HG03066 (cell line): ENCODE results near the gene CCHCR1.
"Not testable (repeated sequence)": the region's sequence is repeated elsewhere in the genome, so short reads cannot be mapped to it uniquely, and the experiment has no call there.

Source experiments
- ATAC-seq: cut with Tn5 transposase; IDR thresholded peaks from one replicate; pipeline ENCODE4 v1.9.1; 2021; ENCODE audit warnings: low read depth; ENCODE audit not compliant: unreplicated experiment

CCHCR1 gene, protein sequence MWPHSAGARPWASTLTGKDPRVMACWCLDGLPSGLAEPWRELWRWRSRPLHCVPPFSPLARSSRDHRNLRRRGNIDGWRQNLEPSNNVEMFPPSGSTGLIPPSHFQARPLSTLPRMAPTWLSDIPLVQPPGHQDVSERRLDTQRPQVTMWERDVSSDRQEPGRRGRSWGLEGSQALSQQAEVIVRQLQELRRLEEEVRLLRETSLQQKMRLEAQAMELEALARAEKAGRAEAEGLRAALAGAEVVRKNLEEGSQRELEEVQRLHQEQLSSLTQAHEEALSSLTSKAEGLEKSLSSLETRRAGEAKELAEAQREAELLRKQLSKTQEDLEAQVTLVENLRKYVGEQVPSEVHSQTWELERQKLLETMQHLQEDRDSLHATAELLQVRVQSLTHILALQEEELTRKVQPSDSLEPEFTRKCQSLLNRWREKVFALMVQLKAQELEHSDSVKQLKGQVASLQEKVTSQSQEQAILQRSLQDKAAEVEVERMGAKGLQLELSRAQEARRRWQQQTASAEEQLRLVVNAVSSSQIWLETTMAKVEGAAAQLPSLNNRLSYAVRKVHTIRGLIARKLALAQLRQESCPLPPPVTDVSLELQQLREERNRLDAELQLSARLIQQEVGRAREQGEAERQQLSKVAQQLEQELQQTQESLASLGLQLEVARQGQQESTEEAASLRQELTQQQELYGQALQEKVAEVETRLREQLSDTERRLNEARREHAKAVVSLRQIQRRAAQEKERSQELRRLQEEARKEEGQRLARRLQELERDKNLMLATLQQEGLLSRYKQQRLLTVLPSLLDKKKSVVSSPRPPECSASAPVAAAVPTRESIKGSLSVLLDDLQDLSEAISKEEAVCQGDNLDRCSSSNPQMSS

DNA sequence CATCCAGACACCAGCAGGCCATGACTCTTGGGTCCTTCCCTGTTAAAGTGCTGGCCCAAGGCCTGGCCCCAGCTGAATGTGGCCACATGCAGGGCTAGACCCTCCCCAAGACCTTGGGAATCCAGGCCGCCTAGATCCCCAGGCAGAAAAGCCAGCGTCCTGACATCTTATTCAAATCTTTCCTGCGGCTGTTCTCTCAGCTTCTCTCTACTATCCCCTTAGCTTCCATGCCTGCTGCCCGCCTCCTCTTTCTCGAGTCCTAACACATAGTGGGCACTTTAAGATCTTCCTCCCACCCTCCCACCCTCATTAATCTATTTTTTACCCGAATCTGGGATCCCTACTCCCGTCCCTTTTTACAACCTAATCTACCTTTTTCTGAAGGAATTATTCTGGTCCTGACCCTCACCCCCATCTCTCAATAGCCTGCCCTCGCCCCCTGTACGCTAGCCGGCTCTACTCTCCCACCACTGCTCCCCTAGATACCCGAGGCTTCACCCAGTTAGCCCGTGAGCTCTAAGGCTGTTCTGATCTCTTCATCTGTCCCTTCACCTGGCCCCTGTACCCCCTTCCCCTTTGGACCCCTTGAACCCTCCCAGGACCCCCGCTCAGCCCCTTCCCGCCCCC lies at the start of gene CCHCR1:
Gene CCHCR1 (minus strand): TSS at position 290 of the 627 bp plus-strand sequence. CDS start 202 bp downstream, at position 88.
- peak; percentile 10 for ATAC-seq

- ATAC-seq = no peak
Measured at GRCh38 chr6:31205638-31206037, 48.0 kb upstream of the CCHCR1 start.

DNA sequence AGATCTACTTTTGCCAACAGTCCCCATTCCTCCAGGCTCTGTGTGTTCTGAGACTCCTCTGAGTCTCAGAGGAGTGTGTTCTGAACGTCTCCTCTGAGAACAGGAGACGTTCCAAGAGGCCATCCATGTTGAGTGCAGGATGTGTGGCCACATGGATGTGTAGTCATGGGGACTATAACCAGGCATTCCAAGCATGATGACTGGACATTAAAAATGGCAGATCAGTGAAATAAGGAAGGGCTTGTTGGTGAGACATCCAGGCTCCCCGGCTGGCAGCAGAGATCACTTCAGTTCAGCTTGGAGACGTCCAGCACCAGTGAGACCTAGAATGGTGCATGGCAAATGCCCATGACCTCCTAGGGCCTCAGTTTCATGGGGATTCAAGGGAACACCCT lies 47.1 kb upstream of the CCHCR1 start:
- ATAC-seq = no peak

DNA sequence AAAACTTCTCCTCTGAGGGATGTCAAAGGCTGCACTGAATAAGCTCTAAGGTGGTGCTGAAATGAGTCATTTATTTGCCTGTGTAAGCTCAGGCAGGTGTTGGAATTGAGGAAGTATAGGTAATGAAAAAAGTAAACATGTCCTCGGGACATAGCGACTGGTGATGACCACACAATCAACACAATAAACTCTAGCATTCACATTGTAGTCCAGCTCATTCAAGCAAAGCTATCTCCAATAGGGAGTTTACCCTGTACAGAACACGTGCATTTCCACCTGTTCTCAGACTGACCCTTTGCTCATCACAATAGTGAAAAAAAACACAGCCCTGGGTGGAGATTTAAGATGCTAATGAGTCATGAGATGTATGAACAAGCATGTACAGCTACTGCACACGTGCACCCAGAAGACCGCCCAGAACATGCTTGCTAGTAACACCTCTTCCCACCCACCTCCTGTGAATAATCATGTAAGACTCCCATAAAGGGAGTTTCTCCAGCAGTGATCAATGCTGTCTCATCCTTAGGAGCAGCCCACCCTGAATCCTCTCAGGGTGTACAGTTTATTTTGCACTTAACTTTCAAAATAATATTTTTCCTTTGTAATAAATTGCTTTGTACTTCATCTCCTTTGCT lies 45.9 kb upstream of the CCHCR1 start:
- peak; percentile 47 for ATAC-seq

DNA sequence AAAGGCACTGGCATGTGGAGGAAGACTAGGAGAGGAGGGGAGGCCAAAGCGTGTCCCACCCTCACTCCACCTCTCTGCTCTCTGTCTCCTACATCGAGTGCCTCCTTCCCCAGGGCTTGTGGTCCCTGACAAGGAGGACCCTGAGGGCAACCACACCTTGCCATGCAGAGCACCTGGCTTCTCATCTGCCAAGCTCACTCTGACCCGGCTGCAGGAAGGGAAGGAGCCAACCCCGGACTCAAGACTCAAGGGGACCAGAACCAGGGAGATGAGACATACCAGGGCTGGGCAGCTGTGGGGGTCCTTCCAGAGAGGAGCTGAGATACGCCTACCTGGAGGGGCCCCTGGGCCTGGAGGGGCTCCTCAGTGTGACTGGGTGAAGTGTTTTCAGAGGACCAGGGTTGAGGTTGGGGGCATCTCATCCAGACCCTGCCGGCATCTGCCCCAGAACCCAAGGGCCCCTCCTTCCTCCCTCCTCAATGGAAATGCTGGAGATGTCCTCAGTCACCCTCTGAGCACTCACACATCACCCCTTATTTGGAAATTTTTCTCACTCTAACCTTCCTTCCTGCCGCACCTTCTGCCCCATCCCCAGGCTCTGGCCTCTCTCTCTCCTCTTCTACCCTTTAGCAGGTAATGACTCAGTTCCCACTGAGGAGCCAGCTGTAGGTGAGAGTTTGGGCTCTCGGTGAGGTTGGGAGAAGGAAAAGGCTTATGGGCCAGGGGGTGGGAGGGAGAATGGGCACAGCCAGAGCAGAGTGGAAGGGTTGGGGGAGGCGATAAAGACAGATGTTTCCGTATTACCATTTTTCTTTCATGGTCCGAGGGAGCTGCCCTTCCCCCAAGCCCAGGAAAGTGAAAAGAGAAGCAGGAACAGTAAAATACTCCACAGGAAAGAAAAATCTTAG lies 44.9 kb upstream of the CCHCR1 start:
- no peak for ATAC-seq

DNA sequence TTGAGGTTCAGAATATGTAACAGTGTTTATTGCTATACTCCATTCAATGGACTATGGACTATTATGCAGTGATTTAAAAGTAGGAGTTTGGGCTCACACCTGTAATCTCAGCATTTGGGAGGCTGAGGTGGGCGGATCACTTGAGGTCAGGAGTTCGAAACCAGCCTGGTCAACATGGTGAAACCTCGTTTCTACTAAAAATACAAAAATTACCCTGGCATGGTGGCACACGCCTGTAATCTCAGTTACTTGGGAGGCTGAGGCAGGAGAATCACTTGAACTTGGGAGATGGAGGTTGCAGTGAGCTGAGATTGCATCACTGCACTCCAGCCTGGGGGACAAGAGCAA lies 41.5 kb upstream of the CCHCR1 start:
- not testable (repeated sequence) for ATAC-seq

DNA sequence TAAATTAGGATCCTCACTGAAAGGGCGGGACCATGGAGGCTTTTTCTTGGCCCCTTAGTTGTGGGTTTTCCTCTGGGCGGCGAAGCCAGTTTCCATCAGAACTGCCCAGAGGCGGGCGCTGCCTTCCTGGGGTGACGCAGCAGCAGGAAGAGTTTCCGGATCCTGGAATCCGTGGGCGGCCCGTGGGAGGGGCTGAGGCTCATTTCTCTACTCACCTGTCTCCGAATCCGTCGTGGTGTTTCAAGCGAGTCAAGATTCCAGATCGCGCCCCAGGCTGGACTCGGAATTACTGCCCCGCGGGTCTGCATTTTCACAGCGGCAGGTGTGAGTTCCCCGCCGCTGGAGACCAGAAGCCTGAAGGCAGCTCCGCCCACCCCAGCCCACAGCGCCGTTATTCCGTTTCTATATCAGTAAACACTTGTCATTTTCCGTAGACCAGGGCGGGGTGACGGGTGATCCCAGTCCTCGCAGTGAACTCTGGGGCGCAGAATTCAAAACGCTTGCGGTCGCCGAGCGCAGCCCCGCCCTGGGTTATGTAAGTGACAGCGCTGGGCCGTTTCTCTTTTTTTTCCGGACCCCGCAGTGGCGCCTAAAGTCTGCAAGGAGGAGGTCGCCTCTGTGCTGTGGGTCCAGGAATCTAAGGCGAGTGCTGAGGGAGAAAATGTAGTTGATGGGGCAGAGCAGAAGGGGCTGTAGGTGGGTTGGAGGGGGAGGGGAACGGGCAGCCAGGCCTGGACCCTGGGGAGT lies 40.1 kb upstream of the CCHCR1 start:
- peak; percentile 64 for ATAC-seq

- not testable (repeated sequence) for ATAC-seq
Measured at GRCh38 chr6:31196251-31197022, 38.8 kb upstream of the CCHCR1 start.

DNA sequence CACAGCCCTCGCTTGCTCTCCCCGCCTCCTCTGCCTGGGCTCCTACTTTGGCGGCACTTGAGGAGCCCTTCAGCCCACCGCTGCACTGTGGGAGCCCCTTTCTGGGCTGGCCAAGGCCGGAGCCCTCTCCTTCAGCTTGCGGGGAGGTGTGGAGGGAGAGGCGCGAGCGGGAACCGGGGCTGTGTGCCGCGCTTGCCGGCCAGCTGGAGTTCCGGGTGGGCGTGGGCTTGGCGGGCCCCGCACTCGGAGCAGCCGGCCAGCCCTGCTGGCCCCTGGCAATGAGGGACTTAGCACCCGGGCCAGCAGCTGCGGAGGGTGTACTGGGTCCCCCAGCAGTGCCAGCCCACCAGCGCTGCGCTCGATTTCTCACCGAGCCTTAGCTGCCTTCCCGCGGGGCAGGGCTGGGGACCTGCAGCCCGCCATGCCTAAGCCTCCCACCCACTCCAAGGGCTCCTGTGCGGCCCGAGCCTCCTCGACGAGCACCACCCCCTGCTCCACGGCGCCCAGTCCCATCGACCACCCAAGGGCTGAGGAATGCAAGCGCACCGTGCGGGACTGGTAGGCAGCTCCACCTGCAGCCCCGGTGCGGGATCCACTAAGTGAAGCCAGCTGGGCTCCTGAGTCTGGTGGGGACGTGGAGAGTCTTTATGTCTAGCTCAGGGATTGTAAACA lies 37.8 kb upstream of the CCHCR1 start:
- ATAC-seq = not testable (repeated sequence)

DNA sequence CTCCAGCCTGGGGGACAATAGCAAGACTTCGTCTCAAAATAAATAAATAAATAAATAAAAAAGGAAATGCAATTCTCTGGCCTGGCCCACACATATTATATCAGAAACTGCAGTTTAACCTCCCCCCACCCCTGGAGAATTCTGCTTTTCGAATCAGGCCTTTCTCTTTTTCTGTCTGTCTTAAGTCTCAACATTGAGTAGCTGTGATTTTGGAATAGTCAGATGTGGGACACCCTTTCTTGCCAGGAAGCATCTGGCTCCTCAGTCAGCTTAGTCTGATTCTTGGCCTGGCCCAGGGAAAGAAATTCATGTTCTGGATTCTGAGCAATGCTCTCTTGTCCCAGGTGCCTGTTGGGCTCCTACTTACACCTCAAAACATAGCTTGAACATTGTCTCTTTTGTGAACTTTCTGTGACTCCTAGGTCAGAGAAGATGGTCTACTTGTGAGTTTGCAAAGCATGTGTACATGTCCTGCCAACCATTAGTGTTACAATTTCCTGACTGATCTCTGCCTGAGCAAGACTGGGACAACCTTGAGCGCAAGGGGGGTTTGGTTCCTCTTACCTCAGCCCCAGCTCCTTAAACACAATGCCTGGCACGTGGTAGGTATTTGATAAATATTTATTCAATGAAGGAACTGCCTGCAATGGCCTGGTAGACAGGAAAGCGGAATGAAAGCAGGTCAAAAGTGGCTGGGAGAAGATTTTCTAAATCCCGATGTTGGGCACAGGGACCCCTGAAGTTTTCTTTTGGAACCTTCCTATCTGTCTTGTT lies 36.6 kb upstream of the CCHCR1 start:
- ATAC-seq = no peak

DNA sequence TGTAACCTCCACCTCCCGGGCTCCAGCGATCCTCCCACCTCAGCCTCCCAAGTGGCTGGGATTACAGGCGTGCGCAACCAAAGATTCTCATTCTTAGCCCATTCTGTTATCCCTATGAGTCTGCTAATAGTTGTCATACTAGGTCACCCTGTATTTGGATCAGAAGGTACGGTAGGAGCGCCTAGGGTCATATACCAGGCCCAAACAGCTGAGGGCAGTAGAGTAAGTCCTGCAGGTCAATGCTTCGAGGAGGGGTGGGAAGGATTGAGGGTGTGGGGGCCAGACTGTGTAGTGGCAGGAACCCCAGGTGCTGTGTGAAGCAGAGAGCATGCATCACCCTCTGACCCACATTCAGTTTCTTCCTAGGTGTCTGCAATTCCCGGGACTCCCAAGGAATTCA lies 35.6 kb upstream of the CCHCR1 start:
- ATAC-seq = no peak

DNA sequence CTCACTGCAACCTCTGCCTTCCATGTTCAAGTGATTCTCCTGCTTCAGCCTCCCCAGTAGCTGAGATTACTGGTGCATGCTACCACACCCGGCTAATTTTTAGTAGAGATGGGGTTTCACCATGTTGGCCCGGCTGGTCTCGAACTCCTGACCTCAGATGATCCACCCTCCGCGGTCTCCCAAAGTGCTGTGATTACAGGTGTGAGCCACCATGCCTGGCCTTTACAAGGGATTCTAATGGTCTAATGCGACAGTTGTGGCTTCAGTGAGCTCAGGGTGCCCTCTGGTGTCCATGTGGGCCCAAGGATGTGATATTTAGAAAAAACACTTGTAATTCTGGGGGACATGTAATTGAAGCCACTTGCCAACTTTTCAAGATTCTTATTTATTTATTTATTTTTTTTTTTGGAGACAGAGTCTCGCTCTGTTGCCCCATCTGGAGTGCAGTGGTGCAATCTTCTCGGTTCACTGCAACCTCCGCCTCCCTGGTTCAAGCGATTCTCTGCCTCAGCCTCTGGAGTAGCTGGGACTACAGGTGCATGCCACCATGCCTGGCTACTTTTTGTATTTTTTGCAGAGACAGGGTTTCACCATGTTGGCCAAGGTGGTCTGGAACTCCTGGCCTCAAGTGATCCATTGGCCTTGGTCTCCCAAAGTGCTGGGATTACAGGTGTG lies 35.0 kb upstream of the CCHCR1 start:
- not testable (repeated sequence) for ATAC-seq

- ATAC-seq = peak; percentile 52
Measured at GRCh38 chr6:31190488-31190887, 32.9 kb upstream of the CCHCR1 start.

GRCh38 chr6:31189223-31189622 lies 31.6 kb upstream of the CCHCR1 start:
- not testable (repeated sequence) for ATAC-seq

DNA sequence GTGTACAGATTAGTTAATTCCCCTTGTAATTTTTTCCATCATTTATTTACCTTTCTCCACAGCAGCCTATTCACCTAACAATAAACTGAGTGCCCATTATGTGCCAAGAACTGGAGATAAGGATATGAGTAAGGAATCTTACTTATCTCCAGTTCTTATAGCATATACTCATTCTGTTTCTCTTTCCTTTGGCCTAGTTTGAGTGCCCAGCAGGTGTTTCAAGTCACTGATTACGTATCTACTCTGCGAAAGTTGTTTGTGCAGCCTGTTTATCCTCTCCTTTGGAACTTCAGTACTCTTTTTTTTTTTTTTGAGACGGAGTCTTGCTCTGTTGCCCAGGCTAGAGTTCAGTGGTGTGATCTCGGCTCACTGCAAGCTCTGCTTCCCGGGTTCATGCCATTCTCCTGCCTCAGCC lies 30.2 kb upstream of the CCHCR1 start:
- ATAC-seq = no peak

GRCh38 chr6:31186052-31186734 lies 28.6 kb upstream of the CCHCR1 start:
- no peak for ATAC-seq
